ENCODE measurements around the gene APBB3. TPM values are rescaled to one million over a fixed set of nuclear protein-coding genes. Genes with fewer than 3 reads are reported as not detected.

Gene APBB3
- total RNA-seq, 1 experiment from 2014 or later: 3.4 TPM

GRCh38 chr5:140576776-140577201, 12.4 kb upstream of the APBB3 start:
- no peak for DNase-seq (ENCODE audit: low read depth)

DNA sequence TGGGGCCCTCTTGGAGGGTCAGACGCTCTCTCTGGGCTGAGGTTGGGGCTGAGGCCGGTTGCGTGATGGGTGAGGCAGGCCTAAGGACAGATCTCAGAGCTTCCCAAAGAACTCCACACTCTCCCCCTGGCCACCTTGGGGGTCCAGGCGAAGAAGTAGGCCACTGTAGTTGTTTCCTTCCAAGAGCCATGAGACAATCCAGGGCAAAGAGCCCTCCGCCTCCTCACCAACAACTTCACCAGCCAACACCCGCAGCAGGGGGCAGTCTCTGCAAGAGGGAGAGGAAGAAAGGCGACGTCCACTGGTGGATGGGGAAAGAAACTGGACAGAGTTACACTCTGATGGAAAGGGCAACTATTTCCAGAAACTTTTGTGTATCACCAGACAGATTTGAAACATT, 10.9 kb upstream of the APBB3 start:
- peak; percentile 58 for DNase-seq (ENCODE audit: low read depth)

DNA sequence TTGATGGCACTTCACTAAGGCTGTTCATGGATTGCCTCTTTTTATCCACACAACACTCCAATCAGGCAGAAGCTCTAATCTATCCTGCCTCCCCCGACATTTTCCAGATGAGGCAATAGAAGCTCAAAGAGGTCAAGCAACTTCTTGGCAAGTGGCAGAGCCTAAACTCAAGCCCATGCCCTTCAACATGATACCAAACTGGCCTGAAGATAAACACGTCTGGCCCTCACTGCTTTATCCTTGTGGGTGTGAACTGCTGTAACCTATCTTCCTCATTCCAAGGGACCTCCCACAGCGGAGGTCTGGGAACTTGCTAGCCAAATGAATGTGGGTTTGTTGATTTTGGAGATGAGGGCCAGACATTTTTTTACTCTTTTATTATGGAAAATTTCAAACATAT, 9.8 kb upstream of the APBB3 start:
- no peak for DNase-seq (ENCODE audit: low read depth)

GRCh38 chr5:140573683-140574082, 9.3 kb upstream of the APBB3 start:
- no peak for DNase-seq (ENCODE audit: low read depth)

- DNase-seq (ENCODE audit: low read depth): no peak
Observed at GRCh38 chr5:140571105-140571504, 6.7 kb upstream of the APBB3 start.

DNA sequence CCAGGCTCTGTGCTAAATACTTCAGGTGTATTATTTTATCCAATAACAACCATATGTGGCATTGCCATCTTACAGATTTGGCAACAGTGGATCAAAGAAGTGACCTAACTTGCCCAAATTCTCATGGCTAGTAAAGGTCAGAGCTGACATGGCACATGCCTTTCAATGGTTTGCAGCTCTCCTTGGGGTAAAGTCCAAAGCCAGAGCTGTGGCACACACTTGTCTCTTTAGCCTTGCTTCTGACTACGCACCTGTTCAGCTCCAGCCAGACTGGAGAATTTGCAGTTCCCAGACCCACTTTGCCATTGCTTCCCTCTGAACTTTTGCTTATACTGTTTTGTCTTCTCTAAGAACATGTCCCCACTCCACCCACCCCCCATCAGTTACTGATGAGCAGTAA, 6.1 kb upstream of the APBB3 start:
- DNase-seq (ENCODE audit: low read depth): no peak

GRCh38 chr5:140570058-140570457, 5.7 kb upstream of the APBB3 start:
- no peak for DNase-seq (ENCODE audit: low read depth)

- DNase-seq (ENCODE audit: low read depth): no peak
Observed at GRCh38 chr5:140569197-140569596, 4.8 kb upstream of the APBB3 start.

- DNase-seq (ENCODE audit: low read depth): no peak
Observed at GRCh38 chr5:140568443-140569063, 4.2 kb upstream of the APBB3 start.

- DNase-seq (ENCODE audit: low read depth): no peak
Observed at GRCh38 chr5:140567871-140568270, 3.5 kb upstream of the APBB3 start.

- DNase-seq (ENCODE audit: low read depth): no peak
Observed at GRCh38 chr5:140567136-140567818, 2.9 kb upstream of the APBB3 start.

GRCh38 chr5:140566665-140567064, 2.3 kb upstream of the APBB3 start:
- DNase-seq (ENCODE audit: low read depth): no peak

GRCh38 chr5:140565780-140566095, 1.3 kb upstream of the APBB3 start:
- no peak for DNase-seq (ENCODE audit: low read depth)

DNA sequence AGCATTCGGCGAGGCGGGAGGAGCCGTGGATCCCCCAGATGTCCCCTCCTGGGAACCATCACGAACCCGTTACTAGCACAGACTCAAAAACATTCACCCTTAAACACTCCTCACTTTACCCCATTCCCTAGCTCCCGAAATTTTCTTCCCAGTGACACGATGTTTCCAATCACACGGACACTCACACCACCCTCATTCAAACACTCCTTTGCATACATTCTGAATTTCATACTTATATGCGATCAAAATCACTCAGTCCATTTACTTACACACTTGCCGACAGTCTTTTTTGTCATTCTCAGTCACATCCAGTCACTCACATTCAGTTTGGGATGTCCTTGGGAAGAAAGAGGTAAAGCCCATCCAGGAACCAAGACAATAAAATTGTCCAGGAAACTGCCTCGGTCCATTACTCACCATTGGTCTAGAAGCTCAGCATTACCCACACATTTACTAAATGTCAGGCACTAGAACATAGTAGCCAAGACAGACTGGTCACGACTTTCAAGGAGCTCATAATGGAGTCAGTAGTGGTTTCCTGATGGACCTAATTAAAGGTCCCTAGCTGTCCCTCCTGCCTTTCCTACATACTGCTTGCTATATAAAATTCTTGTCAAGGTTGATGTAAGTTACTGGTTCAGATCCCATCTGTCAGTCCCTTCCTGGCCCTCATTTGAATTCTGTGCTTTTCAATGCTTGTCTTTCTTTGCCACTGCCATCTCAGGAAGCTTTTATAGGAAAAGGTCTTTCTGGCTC, 804 bp upstream of the APBB3 start:
- peak; percentile 54 for DNase-seq (ENCODE audit: low read depth)

DNA sequence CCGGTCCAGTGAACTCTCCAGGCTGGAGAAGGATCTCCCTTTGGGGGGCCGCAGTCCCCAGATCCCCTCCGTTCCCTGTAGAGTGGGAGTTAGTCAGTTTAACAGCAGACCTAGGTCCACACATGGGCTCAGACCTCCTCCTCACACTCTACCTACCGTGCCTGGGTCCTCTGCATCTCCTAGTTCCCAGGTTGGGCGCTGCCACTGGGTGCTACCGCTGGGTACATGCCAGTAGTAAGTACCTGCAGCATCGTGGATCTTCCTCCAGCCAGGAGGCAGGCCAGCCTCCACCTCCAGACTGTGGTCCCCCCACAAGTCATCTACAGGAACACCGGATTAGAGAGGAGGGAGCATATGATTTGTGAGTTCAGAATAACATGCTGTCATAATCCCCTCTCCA, 802 bp downstream of the APBB3 start:
- no peak for DNase-seq (ENCODE audit: low read depth)

DNA sequence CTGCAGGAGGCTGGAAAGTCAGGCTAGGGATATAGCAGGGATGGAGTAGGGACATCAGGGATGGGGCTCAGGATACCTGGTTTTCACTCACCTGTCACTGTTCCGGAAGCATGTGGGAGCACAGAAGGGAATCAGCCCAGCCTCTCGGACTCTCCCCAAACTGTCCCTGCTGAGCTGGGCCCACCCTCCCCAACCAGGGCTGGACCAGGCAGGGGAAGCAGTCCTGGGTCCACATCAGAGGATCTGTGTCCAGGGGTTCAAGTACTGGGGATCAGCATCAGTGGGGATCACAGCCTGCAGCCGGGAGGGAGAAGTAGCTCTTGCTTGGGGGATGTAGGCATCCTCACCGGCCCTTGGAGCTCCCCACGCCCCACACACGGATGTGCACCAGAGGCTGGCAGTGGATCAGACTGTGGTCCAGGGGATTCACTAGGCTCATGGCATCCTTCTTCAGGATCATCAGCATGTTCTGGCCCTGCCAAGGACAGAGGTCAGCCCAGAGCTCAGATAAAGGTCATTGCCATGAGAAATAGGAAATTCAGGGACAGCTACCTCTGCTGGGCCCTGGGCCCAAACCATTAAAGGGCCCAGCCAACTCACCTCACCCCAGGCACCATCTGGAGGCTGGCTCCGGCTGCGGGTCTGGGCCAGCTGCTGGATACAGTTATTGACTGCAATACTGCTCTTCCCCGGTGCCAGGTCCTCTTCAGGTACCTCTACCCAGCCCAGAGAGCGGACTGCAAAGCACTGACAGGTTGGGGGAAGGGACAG, 2.5 kb downstream of the APBB3 start:
- no peak for DNase-seq (ENCODE audit: low read depth)

GRCh38 chr5:140560227-140560626, 4.2 kb downstream of the APBB3 start:
- no peak for DNase-seq (ENCODE audit: low read depth)

- no peak for DNase-seq (ENCODE audit: low read depth)
Observed at GRCh38 chr5:140558542-140558941, 5.9 kb downstream of the APBB3 start.

DNA sequence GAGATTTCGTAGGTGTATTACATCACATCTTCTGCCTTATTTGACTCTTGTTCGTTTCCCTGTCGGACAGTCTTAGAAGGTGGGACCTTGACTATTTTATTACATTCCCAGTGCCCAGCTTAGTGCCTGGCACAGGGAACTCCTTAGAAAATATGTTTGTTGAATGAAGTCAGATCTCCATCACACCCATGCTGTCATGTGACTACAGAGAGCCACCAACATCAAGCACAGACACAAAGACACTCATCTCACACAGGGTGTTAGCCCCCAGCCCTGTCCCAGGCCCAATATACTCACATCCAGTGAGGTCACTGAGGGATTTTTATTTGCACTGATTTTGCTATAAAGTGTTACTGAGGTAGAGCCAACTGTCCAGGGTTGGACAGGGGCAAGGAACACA, 6.4 kb downstream of the APBB3 start:
- no peak for DNase-seq (ENCODE audit: low read depth)

DNA sequence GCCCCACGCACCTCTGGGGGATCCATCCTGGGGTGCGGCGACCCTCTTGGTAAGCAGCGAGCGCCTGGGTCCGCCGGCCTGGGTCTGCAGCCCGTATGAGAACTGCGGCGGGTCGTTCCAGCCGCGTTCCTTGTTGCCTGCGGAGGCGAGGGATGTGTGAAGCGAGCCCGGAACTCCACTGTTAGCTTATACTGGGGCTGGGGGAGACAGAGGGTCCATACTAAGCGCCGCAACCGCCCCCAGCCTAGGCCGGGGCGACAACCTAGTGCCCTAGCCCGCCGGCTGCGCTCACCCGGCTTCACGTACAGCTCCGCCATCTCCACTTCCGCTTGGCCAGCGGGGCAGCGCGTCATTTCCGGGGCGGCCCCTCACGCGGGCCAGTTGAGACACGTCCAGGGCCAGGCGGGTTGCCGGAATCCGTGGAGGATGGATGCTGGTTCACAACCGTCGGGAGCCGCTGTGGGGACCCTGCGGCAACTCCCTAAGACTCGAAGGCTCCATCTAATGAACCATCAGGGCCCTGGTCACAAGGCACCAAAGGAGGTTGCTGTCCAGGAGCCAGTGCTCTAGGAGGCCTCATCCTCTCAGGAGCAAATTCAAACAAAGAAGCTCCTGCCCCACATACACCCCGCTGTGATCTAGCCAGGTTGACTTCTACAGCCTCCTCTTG, 7.1 kb downstream of the APBB3 start, which contains the start of gene SRA1:
Gene SRA1 (minus strand): TSS at position 338 of the 670 bp plus-strand sequence. CDS start 21 bp downstream, at position 317.
- DNase-seq (ENCODE audit: low read depth): peak; percentile 90

DNA sequence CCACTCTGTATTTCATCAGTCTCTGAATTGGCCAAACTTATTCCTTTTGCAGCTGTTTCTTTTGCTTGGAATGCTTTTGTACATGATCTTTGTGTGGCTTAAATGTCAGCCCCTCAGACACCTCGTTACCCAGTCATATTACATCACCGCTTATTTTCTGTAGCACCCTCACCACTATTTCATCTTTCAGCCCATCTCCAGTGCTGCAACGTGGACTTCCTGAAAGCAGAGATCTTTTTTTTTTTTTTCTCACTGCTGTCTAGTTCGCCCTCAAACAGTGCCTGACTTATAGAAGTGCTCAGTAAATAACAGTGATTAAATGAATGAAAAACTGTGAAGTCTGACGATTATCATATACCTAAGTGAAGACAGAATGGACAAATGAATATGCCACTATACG, 8.0 kb downstream of the APBB3 start:
- peak; percentile 29 for DNase-seq (ENCODE audit: low read depth)

All from M059J (cell line).